IMR-90 (cell line): Measurements from ENCODE around the gene CUL7. TPM values are rescaled to one million over a fixed set of nuclear protein-coding genes. Genes with fewer than 3 reads are reported as not detected.

Source experiments
- ATAC-seq: fragments of 200-7000 bp; cut with Tn5 transposase; 2 replicates; pipeline ENCODE4 v1.9.1; 2020; ENCODE audit warnings: low read depth, mild to moderate bottlenecking, moderate library complexity
- BruUV-seq: library from RNA; stranded (reverse); fragments of 400-500 nt; replicated peaks from 2 replicates; lab custom pipeline; 2021; lab: Mats Ljungman, UMichigan
- CTCF ChIA-PET: fragments of 300-600 bp; formaldehyde crosslinking; extraction: SDS; loops from one replicate; lab custom pipeline; 2021; ENCODE audit warnings: antibody characterized with exemption; lab: Yijun Ruan, JAX
- POLR2A ChIA-PET: fragments of 300-600 bp; sonication (Branson Sonifier 250); formaldehyde crosslinking; loops from one replicate; lab custom pipeline; 2022; ENCODE audit warnings: antibody characterized with exemption; ENCODE audit not compliant: unreplicated experiment; lab: Charles Lee
- DNase-seq: peaks from one replicate; pipeline ENCODE4 v3.0.0; 2013
- H2AFZ ChIP-seq: replicated peaks from 2 replicates; pipeline ENCODE3; 2013; ENCODE audit warnings: low read length, mild to moderate bottlenecking; ENCODE audit not compliant: poor library complexity
- H2AK5ac ChIP-seq: 2 replicates; pipeline ENCODE4 v1.6.1; 2013; ENCODE audit warnings: low read depth, low read length, inconsistent platforms
- H2AK9ac ChIP-seq: replicated peaks from 2 replicates; pipeline ENCODE3; 2013; ENCODE audit warnings: mild to moderate bottlenecking, low read depth, low read length, moderate library complexity; ENCODE audit not compliant: poor library complexity
- H2BK120ac ChIP-seq: 2 replicates; pipeline ENCODE4 v1.6.1; 2013; ENCODE audit warnings: low read depth, low read length, inconsistent platforms
- H2BK15ac ChIP-seq: 3 replicates; pipeline ENCODE4 v1.6.1; 2013; ENCODE audit warnings: low read depth, low read length, inconsistent platforms
- H2BK20ac ChIP-seq: 2 replicates; pipeline ENCODE4 v1.6.1; 2013; ENCODE audit warnings: low read depth, mild to moderate bottlenecking, inconsistent platforms, low read length, moderate library complexity
- H2BK5ac ChIP-seq: 2 replicates; pipeline ENCODE4 v1.6.1; 2013; ENCODE audit warnings: mild to moderate bottlenecking, low read depth, low read length, inconsistent platforms; ENCODE audit not compliant: poor library complexity, severe bottlenecking
- H3K14ac ChIP-seq: replicated peaks from 2 replicates; pipeline ENCODE4 v1.6.1; 2013; ENCODE audit warnings: low read depth, low read length, inconsistent platforms
- H3K18ac ChIP-seq: 2 replicates; pipeline ENCODE4 v1.6.1; 2013; ENCODE audit warnings: low read depth, low read length, control low read depth
- H3K23ac ChIP-seq: 2 replicates; pipeline ENCODE4 v1.6.1; 2013; ENCODE audit warnings: low read depth, low read length, inconsistent platforms
- H3K27ac ChIP-seq: 2 replicates; pipeline ENCODE4 v1.5.1; 2013; ENCODE audit warnings: mild to moderate bottlenecking, control low read depth, low read length; ENCODE audit not compliant: insufficient read depth
- H3K27me3 ChIP-seq: 2 replicates; pipeline ENCODE4 v1.6.1; 2013; ENCODE audit warnings: low read length; ENCODE audit not compliant: control insufficient read depth, insufficient read depth
- H3K36me3 ChIP-seq: 2 replicates; pipeline ENCODE4 v1.6.1; 2013; ENCODE audit warnings: low read length, mixed read lengths; ENCODE audit not compliant: control insufficient read depth, insufficient read depth
- H3K4ac ChIP-seq: 2 replicates; pipeline ENCODE4 v1.6.1; 2013; ENCODE audit warnings: low read depth, low read length, inconsistent platforms
- H3K4me1 ChIP-seq: 2 replicates; pipeline ENCODE4 v1.6.1; 2013; ENCODE audit warnings: low read length, mixed read lengths; ENCODE audit not compliant: control insufficient read depth, insufficient read depth
- H3K4me2 ChIP-seq: 2 replicates; pipeline ENCODE4 v1.6.1; 2013; ENCODE audit warnings: low read depth, mild to moderate bottlenecking, control low read depth, low read length, moderate library complexity
- H3K4me3 ChIP-seq: 2 replicates; pipeline ENCODE4 v1.5.1; 2013; ENCODE audit warnings: low read depth, mild to moderate bottlenecking, control low read depth, low read length, moderate library complexity; ENCODE audit not compliant: insufficient read depth
- H3K56ac ChIP-seq: 2 replicates; pipeline ENCODE4 v1.6.1; 2013; ENCODE audit warnings: low read length, inconsistent platforms; ENCODE audit not compliant: insufficient read depth; ENCODE audit errors: extremely low read depth
- H3K79me1 ChIP-seq, 2 experiments: 2 replicates each; pipeline ENCODE4 v1.6.1; 2013; ENCODE audit warnings: low read length in 2 of 2, inconsistent platforms in 1 of 2, low read depth in 1 of 2
- H3K9ac ChIP-seq: 2 replicates; pipeline ENCODE4 v1.6.1; 2013; ENCODE audit warnings: low read depth, low read length, control low read depth
- H3K9me1 ChIP-seq: 2 replicates; pipeline ENCODE4 v1.6.1; 2013; ENCODE audit warnings: low read length, inconsistent platforms; ENCODE audit not compliant: insufficient read depth
- H3K9me3 ChIP-seq: 2 replicates; pipeline ENCODE4 v1.6.1; 2013; ENCODE audit warnings: low read length; ENCODE audit not compliant: control insufficient read depth, insufficient read depth
- H4K20me1 ChIP-seq: 2 replicates; pipeline ENCODE4 v1.6.1; 2013; ENCODE audit warnings: low read length, inconsistent platforms; ENCODE audit not compliant: insufficient read depth
- H4K5ac ChIP-seq: 2 replicates; pipeline ENCODE4 v1.6.1; 2013; ENCODE audit warnings: mild to moderate bottlenecking, low read depth, low read length, control low read depth
- H4K8ac ChIP-seq, 2 experiments: 2 replicates each; pipeline ENCODE4 v1.6.1; 2013; ENCODE audit warnings: low read depth in 2 of 2, low read length in 2 of 2, control low read depth in 1 of 2, inconsistent platforms in 1 of 2
- H4K91ac ChIP-seq: 2 replicates; pipeline ENCODE4 v1.6.1; 2013; ENCODE audit warnings: low read depth, low read length, inconsistent platforms; ENCODE audit not compliant: insufficient read depth
- CEBPB ChIP-seq: IDR thresholded peaks from 2 replicates; pipeline ENCODE4 v1.6.1; 2012; ENCODE audit warnings: low read depth, low read length, improper control_type of control experiment
- CTCF ChIP-seq: conservative IDR thresholded peaks from 2 replicates; pipeline ENCODE4 v1.5.1; 2012; ENCODE audit warnings: mild to moderate bottlenecking, low read depth, low read length, improper control_type of control experiment
- RFX5 ChIP-seq: IDR thresholded peaks from 2 replicates; pipeline ENCODE4 v1.8.0; 2012; ENCODE audit warnings: low read depth, mild to moderate bottlenecking, low read length, moderate library complexity
- WGBS, 2 experiments: methylation state at CpG; one replicate each; pipeline versions ENCODE4 v1.1.5 to v1.1.7; 2013; ENCODE audit warnings: missing lambda C conversion rate in 2 of 2; ENCODE audit not compliant: insufficient read length in 1 of 2; ENCODE audit errors: extremely low coverage in 2 of 2; 5-methylcytosine and 5-hydroxymethylcytosine counted together
- dilution Hi-C: fragments of 300-500 bp; cut with HindIII; formaldehyde crosslinking; loops from one replicate; pipeline ENCODE4 v1.14.3; 2018; ENCODE audit warnings: low sequenced_read_pairs; ENCODE audit not compliant: unreplicated experiment
- in situ Hi-C: fragments of 300-500 bp; cut with MboI; formaldehyde crosslinking; loops from 3 replicates; pipeline ENCODE4 v1.14.3; 2019; ENCODE audit warnings: low sequenced_read_pairs, inconsistent platforms, mixed read lengths
- intact Hi-C: fragments of 100-400 bp; cut with micrococcal nuclease; formaldehyde crosslinking; loops from 2 replicates; pipeline ENCODE4 v1.10.0; 2022
- polyA plus RNA-seq, 3 experiments: library from polyadenylated mRNA; depleted of rRNA; stranded (reverse); fragments of >200 nt; gene quantifications; 2 replicates each; pipeline ENCODE4 v1.2.3, GENCODE V29; 2012; ENCODE audit warnings: low replicate concordance in 1 of 3
- total RNA-seq: library from RNA; depleted of rRNA; stranded (reverse); fragments of >200 nt; gene quantifications from 2 replicates; pipeline ENCODE4 v1.2.3, GENCODE V29; 2012

Gene CUL7
- total and polyA plus RNA-seq, 2 of the 4 experiments (the other 2 are of a cell fraction) = 38.0 to 39.3 TPM

DNA sequence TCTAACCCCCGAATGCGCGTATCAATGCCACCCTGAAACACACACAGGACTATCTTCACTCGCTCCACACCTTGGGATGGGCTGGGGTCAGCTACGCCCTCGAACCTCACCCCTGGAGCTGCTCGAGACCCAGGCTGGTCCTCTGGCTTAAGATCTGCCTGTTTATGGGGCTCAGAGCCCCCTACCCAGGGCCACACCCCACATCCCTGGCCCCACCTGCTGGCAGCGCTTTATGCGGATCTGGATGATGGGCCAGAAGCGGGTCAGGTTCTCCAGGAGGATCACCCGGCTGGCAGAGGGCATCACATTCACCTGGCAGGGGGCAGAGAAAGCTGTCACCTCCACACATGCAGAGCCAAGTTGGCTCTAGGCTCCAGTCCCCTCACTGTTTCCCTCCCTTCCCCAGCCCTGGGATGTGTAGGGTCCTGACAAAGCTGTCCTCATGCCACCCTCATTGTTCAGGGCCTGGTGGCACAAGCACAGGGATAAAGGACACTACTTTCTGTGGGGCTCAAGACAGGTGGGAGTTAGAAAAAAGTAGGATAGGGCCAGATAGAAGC lies 8.2 kb downstream of the CUL7 start:
- Histone ChIP-seq H3K14ac (no peak overlapping the region), H3K27ac (no peak overlapping the region), H3K79me1 (peaks cover 0 to 15% of the 10 kb centered on the region in 2 experiments; a peak in 2 of 4 replicates), H3K56ac (no peak overlapping the region), H3K9me3 (no peaks in the 10 kb centered on the region), H3K18ac (no peak overlapping the region), H2AK9ac (peak overlapping the region; percentile 42), H4K91ac (no peak overlapping the region), H4K20me1 (no peaks in the 10 kb centered on the region), H3K36me3 (peaks cover 69% of the 10 kb centered on the region), H3K27me3 (no peaks in the 10 kb centered on the region), H3K4me1 (no peaks in the 10 kb centered on the region; the same call in 1 of the 2 replicates), H4K8ac (no peak overlapping the region), H2AFZ (no peak overlapping the region), H3K9me1 (no peaks in the 10 kb centered on the region; the same call in 1 of the 2 replicates), H2BK20ac (no peak overlapping the region), H3K4me3 (no peak overlapping the region), H2BK5ac (no peak overlapping the region), H4K5ac (no peak overlapping the region), H3K4me2 (no peak overlapping the region), H3K4ac (no peak overlapping the region), H3K23ac (no peak overlapping the region), H2BK15ac (no peak overlapping the region), H2AK5ac (no peak overlapping the region), H3K9ac (no peak overlapping the region), H2BK120ac (no peak overlapping the region)
- no peak for DNase-seq
- ChIA-PET POLR2A (interaction anchor here (0.7 kb wide), 1 partner anchor 8 kb away, joined by 3 read pairs; the partner anchor contains the start of gene CUL7), CTCF (no interaction called here)
- intact Hi-C loops (no loop called here), in situ Hi-C loops (no loop called here), dilution Hi-C loops (no loop called here)
- 95% methylated on average over 4 of the region's 11 CpGs; no CpG with 5 or more reads in 1 of the 2 experiments for WGBS, 2 experiments
- TF ChIP-seq RFX5 = no peak
- no peak for TF ChIP-seq CEBPB
- TF ChIP-seq CTCF = no peak
- ATAC-seq = no peak
- BruUV-seq = no TSS peak
